Measurements from ENCODE around the gene TRPM2.

TRPM2 gene

DNA sequence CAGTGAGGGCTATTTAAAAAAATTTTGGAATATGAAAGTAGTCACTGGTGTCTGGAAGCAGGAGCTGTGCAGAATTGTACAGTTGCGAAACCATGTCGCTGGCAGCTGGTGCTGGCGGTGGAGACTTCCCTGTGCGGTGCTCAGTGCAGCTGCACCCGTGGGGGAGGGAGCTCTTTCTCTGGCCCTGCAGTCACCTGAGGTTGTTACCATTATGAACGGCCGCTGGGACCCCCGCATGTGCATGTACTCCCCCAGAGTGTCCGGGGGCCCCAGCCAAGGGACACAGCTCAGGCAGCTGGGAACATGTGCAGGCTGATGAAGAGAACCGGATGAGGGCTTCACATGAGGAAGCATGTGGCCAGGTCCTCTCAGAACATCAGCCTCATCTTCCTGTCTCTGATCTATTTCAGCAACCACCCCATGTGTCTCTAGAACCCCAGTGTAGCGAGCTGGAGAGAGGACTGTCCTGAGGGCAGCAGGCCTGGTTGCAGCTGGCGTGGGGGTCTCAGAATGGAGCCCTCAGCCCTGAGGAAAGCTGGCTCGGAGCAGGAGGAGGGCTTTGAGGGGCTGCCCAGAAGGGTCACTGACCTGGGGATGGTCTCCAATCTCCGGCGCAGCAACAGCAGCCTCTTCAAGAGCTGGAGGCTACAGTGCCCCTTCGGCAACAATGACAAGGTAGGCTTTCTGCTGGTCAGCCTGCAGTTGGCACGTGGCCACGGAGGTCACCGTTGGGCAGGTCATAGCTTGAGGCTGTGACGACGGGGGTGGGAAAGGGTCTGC is at the start of gene TRPM2:
Gene TRPM2, plus strand, starts transcription at position 431 of the 780 bp plus-strand sequence. Its CDS starts 80 bp downstream, at position 511.
- peak; percentile 30 for DNase-seq (ENCODE audit: low spot score)

DNA sequence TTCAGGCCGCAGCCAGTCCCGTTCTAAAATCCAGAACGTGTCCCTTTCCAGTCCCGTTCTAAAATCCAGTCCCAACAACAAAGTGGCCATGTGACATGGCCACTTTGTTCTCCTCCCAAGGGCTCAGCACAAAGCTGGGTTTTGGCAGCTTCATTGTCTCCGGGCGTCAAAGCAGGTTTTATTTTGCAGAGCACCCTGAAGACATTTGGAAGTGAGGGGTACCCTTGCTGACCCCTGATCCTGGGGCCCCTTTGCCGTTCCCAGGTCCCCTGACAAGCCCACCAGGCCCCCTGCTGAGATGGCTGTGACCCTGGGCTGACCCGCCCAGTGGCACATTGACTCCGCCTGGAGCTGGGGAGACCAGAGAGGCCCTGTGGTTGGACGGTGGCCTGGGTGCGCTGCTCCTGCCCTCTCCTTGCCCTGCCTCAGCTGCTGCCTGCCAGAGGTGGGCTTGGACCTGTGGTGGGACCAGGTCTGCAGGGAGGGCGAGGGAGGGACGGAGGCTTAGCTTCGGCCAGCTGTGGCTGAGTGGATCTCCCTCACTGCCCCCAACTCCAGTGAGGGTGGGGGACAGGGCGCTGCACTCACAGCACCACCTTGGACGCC is 49.3 kb upstream of the TRPM2 start:
- no peak for DNase-seq (ENCODE audit: low spot score)

DNA sequence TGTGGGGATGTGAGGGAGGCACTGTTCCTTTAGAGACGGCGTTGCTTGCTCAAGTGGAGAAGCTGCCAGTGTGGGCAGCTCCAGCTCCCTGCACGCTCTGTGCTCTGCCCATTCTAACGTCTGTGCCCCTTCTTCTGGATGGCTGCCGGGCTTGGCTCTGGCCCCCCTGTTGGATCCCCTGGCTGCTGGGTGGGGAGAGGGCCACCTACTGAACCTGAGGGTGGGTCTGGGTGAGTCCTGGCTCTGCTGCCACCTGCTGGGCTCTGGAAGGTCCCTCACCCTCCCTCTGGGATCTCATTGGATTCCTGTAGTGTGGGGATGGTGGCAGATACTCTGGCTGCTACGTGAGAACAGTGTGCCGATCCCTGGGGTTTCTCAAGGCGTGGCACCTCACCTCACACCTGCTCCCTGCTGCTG is 48.5 kb upstream of the TRPM2 start:
- DNase-seq (ENCODE audit: low spot score) = peak; percentile 68

DNA sequence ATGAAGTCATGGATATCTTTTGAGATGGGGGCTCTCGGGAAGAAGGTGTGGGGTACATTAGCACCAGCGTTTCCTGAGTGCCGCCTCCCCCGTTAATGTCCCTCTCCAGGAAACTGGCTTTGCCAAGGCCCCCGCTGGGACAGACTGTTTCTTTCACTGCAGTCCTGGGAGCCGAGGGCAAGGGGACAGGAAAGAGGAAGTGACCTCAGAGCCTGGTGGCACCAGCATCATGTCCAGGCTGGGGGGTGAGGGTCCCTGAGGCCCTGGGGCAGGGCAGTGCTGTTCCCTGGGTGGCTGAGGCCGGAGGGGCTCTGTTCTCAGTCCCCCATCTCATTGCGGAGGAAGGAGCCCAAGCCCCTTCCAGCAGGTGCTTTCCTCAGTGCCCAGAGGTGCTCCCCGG is 47.7 kb upstream of the TRPM2 start:
- no peak for DNase-seq (ENCODE audit: low spot score)

DNA sequence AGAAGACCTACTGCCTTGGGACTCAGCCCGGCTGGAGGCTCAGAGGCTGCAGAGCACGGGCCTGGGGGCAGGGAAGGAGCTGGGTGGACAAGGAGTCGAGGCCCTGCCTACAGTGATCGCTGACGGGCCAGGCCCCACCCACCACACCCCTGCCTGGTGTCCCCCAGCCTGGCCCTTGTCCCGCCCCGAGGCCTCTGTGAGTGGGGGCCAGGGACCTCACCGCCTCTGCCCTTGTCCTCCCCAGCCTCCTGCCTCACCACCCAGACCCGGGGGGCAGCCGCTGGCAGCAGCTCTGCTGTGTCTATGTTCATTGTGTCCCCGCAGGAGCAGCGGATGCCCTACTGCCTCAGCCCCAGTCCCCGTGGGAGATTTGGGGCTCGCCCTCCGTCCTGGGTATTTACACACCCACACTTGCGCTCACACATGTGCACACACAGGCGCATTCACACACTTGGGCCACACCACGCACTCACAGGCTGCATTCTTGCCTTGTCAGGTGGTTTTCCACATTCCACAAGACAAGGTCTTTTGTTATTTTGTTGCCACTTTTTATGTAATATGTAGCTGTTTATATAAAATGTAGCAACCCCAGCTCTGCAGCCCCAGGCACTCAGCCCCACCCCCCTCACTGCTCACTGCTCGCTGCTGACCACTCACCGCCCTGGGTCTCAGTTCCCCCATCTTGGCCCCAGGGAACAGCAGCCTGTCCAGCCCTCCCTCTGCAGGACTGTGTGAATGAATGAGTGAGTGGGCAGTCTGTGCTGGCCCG is 46.3 kb upstream of the TRPM2 start:
- no peak for DNase-seq (ENCODE audit: low spot score)

- DNase-seq (ENCODE audit: low spot score) = no peak
Measured at GRCh38 chr21:44310628-44311507, 42.6 kb upstream of the TRPM2 start.

GRCh38 chr21:44312089-44312488 is 41.3 kb upstream of the TRPM2 start:
- no peak for DNase-seq (ENCODE audit: low spot score)

- DNase-seq (ENCODE audit: low spot score) = no peak
Measured at GRCh38 chr21:44312716-44313115, 40.7 kb upstream of the TRPM2 start.

DNA sequence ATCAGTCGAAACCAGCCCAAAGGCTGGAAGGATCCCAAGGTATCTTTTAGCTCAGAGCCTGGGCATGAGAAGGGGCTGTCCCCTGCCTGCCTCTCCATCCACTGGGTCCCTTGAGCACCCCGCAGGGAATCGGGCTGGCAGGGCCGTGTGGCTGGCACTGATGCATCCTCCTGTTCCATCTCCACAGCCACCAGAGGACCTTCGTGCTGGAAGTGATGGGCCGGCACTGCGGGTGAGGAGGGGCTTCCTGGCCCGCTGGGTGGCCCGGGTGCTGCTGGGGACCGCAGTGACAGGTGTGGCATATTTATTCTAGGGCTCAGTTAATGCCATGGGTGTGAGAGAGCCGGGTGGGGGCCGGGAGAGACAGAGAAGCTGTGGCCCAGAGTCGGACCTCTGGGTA is 40.0 kb upstream of the TRPM2 start:
- no peak for DNase-seq (ENCODE audit: low spot score)

GRCh38 chr21:44314128-44314527 is 39.3 kb upstream of the TRPM2 start:
- DNase-seq (ENCODE audit: low spot score) = no peak

- no peak for DNase-seq (ENCODE audit: low spot score)
Measured at GRCh38 chr21:44314561-44314960, 38.9 kb upstream of the TRPM2 start.

DNA sequence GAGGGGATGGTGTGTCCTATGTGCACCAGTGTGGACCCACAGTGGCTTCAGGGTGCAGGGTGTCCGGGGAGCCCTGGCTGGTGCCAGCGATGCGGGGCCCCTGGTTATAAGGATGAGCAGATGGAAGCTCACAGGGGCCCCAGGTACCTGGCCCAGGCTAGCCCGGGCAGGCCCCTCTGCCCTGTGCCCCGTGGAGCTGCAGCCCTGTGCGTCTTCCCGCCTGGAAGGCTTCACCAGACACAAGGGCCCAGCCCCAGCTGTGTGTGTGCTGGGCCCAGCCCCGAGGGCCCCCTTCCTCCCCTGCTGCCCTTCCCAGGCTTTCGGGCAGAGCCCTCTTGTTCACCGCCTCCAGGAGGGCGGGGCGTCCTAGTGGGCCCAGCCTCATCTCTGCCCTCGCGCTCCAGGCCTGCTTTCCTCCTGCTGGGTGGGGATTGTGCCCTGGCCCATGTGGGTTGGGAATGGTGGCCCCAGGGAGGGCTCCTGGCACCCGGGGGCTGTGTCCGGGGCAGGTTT is 37.7 kb upstream of the TRPM2 start:
- no peak for DNase-seq (ENCODE audit: low spot score)

- DNase-seq (ENCODE audit: low spot score) = no peak
Measured at GRCh38 chr21:44316277-44316900, 37.0 kb upstream of the TRPM2 start.

- DNase-seq (ENCODE audit: low spot score) = no peak
Measured at GRCh38 chr21:44317241-44317782, 36.1 kb upstream of the TRPM2 start.

- DNase-seq (ENCODE audit: low spot score) = no peak
Measured at GRCh38 chr21:44317871-44318270, 35.5 kb upstream of the TRPM2 start.

GRCh38 chr21:44318489-44319285 is 34.7 kb upstream of the TRPM2 start:
- DNase-seq (ENCODE audit: low spot score) = no peak

- no peak for DNase-seq (ENCODE audit: low spot score)
Measured at GRCh38 chr21:44319407-44320065, 33.9 kb upstream of the TRPM2 start.

- no peak for DNase-seq (ENCODE audit: low spot score)
Measured at GRCh38 chr21:44320847-44321246, 32.6 kb upstream of the TRPM2 start.

DNA sequence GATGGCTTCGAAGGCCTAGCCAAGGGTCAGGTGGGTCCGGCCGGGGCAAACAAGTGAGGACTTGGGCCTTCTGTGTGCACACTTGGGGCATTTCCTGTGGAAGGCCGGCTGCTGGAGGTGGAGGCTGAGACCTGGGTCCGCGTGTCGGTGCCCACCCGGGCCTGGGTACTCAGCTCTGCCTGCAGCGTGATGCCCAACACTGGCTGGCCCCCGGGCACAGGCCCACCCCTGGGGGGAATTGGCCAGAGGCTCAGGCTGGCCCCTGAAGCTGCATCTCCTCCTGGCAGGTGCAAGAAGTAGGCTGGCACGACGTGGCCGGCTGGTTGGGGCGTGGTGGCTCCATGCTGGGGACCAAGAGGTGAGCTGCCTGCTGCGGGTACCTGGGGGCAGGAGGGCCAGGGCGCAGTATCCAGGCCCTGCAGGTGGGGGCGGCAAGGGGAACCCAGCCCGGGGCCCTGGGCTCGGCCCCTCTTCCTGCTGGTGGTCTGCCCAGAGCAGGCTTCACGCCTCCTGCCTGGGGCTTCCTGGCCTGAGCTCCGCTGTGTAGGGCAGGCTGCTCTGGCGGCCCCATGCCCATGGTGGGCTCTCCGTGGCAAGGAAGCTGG is 31.5 kb upstream of the TRPM2 start:
- DNase-seq (ENCODE audit: low spot score) = no peak
